Measurements from ENCODE around the gene METTL16.

- TF ChIP-seq POLR2A (IDR thresholded peaks at IDR 0.05; ENCODE audit: low read depth, low read length) (no peak), TAF1 (IDR thresholded peaks at IDR 0.05; ENCODE audit: borderline replicate concordance, low read depth, low read length) (no peak)
Measured at GRCh38 chr17:2388020-2388682, 123.5 kb downstream of the METTL16 start.

All from GM12892 (cell line).